Esophagus squamous epithelium (tissue), 4 donors: ENCODE results near the gene ICAM2.

ENCODE experiments used
- POLR2A ChIP-seq, 4 donors: fragments of 450-650 bp; IDR thresholded peaks; one replicate each; pipeline ENCODE4 v1.6.1; 2017; ENCODE audit warnings: antibody characterized with exemption in 4 of 4, mild to moderate bottlenecking in 4 of 4, moderate library complexity in 3 of 4
- TF ChIP-seq, protein P1 (sequence below), 6 experiments: fragments of 450-650 bp in 4 of 6; fragments of 200-600 bp in 2 of 6; sonication (generic) in 2 of 6; IDR thresholded peaks; one replicate each; pipeline ENCODE4 v1.5.1; 2016 to 2019; ENCODE audit warnings: antibody characterized with exemption in 6 of 6, mild to moderate bottlenecking in 4 of 6, moderate library complexity in 4 of 6

DNA sequence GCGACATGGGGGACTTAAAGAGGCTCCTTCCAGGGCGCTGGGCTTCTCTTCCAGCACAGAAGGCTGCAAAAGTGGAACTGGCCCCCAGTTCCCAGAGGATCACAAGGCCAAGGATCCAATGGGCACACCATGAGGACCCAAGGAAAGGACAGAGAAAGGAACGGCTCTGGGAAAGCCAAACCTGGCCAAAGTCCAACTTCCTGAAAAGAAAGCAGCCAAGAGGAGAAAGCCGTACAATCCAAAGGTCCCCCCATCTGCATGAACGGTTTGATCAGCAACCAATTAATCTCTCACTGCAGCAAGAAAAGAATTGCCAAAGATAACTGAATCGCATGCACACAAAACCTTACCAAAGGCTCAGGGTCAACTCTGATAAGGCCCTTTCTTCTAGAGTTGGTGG lies 19.8 kb upstream of the ICAM2 start:
- TF ChIP-seq, protein P1, sequence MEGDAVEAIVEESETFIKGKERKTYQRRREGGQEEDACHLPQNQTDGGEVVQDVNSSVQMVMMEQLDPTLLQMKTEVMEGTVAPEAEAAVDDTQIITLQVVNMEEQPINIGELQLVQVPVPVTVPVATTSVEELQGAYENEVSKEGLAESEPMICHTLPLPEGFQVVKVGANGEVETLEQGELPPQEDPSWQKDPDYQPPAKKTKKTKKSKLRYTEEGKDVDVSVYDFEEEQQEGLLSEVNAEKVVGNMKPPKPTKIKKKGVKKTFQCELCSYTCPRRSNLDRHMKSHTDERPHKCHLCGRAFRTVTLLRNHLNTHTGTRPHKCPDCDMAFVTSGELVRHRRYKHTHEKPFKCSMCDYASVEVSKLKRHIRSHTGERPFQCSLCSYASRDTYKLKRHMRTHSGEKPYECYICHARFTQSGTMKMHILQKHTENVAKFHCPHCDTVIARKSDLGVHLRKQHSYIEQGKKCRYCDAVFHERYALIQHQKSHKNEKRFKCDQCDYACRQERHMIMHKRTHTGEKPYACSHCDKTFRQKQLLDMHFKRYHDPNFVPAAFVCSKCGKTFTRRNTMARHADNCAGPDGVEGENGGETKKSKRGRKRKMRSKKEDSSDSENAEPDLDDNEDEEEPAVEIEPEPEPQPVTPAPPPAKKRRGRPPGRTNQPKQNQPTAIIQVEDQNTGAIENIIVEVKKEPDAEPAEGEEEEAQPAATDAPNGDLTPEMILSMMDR (IDR thresholded peaks at IDR 0.05), result no peak
- no peak for TF ChIP-seq POLR2A (IDR thresholded peaks at IDR 0.05)
